HepG2 (cell line): Measurements from ENCODE around the gene PKLR. TPM values are rescaled to one million over a fixed set of nuclear protein-coding genes. Genes with fewer than 3 reads are reported as not detected.

Experiments
- ARID4A ChIP-seq: sonication (generic); formaldehyde crosslinking; IDR thresholded peaks from 2 replicates; pipeline ENCODE4 v1.5.0; 2020; ENCODE audit warnings: mild to moderate bottlenecking, missing genetic modification reagents, borderline replicate concordance
- CBX1 ChIP-seq: IDR thresholded peaks from one replicate; pipeline ENCODE4 v1.6.1; 2016; ENCODE audit warnings: antibody characterized with exemption, low read depth
- CREBL2 ChIP-seq: sonication (generic); formaldehyde crosslinking; IDR thresholded peaks from 2 replicates; pipeline ENCODE4 v1.8.1; 2023; ENCODE audit warnings: missing genetic modification reagents, mild to moderate bottlenecking, borderline replicate concordance
- DNMT1 ChIP-seq: sonication (generic); formaldehyde crosslinking; IDR thresholded peaks from 2 replicates; pipeline ENCODE4 v1.5.1; 2020; ENCODE audit warnings: mild to moderate bottlenecking, missing genetic modification reagents
- ESRRA ChIP-seq: sonication (generic); formaldehyde crosslinking; IDR thresholded peaks from 2 replicates; pipeline ENCODE4 v1.5.1; 2020; ENCODE audit warnings: mild to moderate bottlenecking, low read depth, missing genetic modification reagents
- FOXC1 ChIP-seq: sonication (generic); formaldehyde crosslinking; IDR thresholded peaks from 2 replicates; pipeline ENCODE4 v1.8.0; 2022; ENCODE audit warnings: mild to moderate bottlenecking, missing genetic modification reagents, borderline replicate concordance
- HNRNPH1 ChIP-seq: fragments of 200-400 bp; formaldehyde crosslinking; optimal IDR thresholded peaks from 2 replicates; pipeline ENCODE3; 2017; ENCODE audit warnings: mild to moderate bottlenecking, low read depth, low read length
- IKZF4 ChIP-seq: sonication (generic); formaldehyde crosslinking; IDR thresholded peaks from 2 replicates; pipeline ENCODE4 v1.5.1; 2020; ENCODE audit warnings: borderline replicate concordance, mild to moderate bottlenecking, low read depth, missing genetic modification reagents; ENCODE audit errors: not compliant biosample characterization
- IRX3 ChIP-seq: sonication (generic); formaldehyde crosslinking; IDR thresholded peaks from 2 replicates; pipeline ENCODE4 v1.8.1; 2023; ENCODE audit warnings: mild to moderate bottlenecking, low read depth, missing genetic modification reagents, borderline replicate concordance
- KDM5B ChIP-seq: sonication (generic); formaldehyde crosslinking; IDR thresholded peaks from 2 replicates; pipeline ENCODE4 v1.4.0; 2020; ENCODE audit warnings: missing genetic modification reagents, mild to moderate bottlenecking, borderline replicate concordance
- MED8 ChIP-seq: sonication (generic); formaldehyde crosslinking; IDR thresholded peaks from 2 replicates; pipeline ENCODE4 v1.8.1; 2023; ENCODE audit warnings: mild to moderate bottlenecking, missing genetic modification reagents; ENCODE audit not compliant: insufficient replicate concordance
- MXD4 ChIP-seq: IDR thresholded peaks from 2 replicates; pipeline ENCODE4 v1.6.1; 2016; ENCODE audit warnings: mild to moderate bottlenecking, missing biosample characterization, missing genetic modification reagents
- PAX8 ChIP-seq: sonication (generic); formaldehyde crosslinking; IDR thresholded peaks from 2 replicates; pipeline ENCODE4 v1.8.0; 2022; ENCODE audit warnings: mild to moderate bottlenecking, missing genetic modification reagents, borderline replicate concordance
- SOX6 ChIP-seq, 2 experiments: fragments of 450-650 bp in 1 of 2; sonication (generic) in 1 of 2; formaldehyde crosslinking in 1 of 2; IDR thresholded peaks; 2 replicates each; pipeline versions ENCODE4 v1.4.0 to v1.6.1; 2017 to 2020; ENCODE audit warnings: antibody characterized with exemption in 1 of 2, mild to moderate bottlenecking in 1 of 2, missing genetic modification reagents in 1 of 2
- TMF1 ChIP-seq: sonication (generic); formaldehyde crosslinking; IDR thresholded peaks from 2 replicates; pipeline ENCODE4 v1.8.1; 2022; ENCODE audit warnings: low read depth, missing genetic modification reagents
- UBTF ChIP-seq: sonication (generic); formaldehyde crosslinking; IDR thresholded peaks from 2 replicates; pipeline ENCODE4 v1.4.0; 2020; ENCODE audit warnings: mild to moderate bottlenecking, missing genetic modification reagents
- ZEB1 ChIP-seq: IDR thresholded peaks from 2 replicates; pipeline ENCODE4 v1.6.1; 2012; ENCODE audit warnings: mild to moderate bottlenecking, low read depth, inconsistent platforms; ENCODE audit not compliant: insufficient replicate concordance
- ZSCAN5A ChIP-seq: sonication (generic); formaldehyde crosslinking; IDR thresholded peaks from 2 replicates; pipeline ENCODE4 v1.8.0; 2022; ENCODE audit warnings: mild to moderate bottlenecking, missing genetic modification reagents, borderline replicate concordance
- polyA plus RNA-seq, 8 experiments: library from polyadenylated mRNA; depleted of rRNA in 3 of 8; stranded (reverse) in 7 of 8; unstranded in 1 of 8; fragments of >200 nt; fragmentation: Illumina TruSeq in 4 of 8; extraction: Trizol in 4 of 8; gene quantifications; 2 replicates each; pipeline versions ENCODE4 v1.2.1 to v1.2.3, GENCODE V29; 2011 to 2016; ENCODE audit warnings: low read depth in 4 of 8, missing spikeins in 1 of 8, mixed read lengths in 1 of 8; ENCODE audit not compliant: insufficient read depth in 1 of 8
- total RNA-seq, 5 experiments: library from RNA; depleted of rRNA; stranded (reverse); fragments of >200 nt; fragmentation: Illumina TruSeq; extraction: Trizol; gene quantifications; 2 replicates each; pipeline ENCODE4 v1.2.3, GENCODE V29; 2016; ENCODE audit warnings: low read depth in 1 of 5

The PKLR gene
- total and polyA plus RNA-seq, 2 of the 13 experiments (the other 11 are each of a cell fraction or from before 2014, with no cell fraction given) = 10.3 to 29.3 TPM

- TF ChIP-seq IRX3 (CRISPR knock-in tag) (no peak), MXD4 (CRISPR knock-in tag) (no peak), CBX1 (peak; percentile 4), CREBL2 (no peak), HNRNPH1 (no peak), ZEB1 (no peak), DNMT1 (CRISPR knock-in tag) (no peak), ZSCAN5A (CRISPR knock-in tag) (no peak), IKZF4 (peak; percentile 57), FOXC1 (CRISPR knock-in tag) (no peak; the same call in 1 of the 2 replicates), UBTF (CRISPR knock-in tag) (peak; percentile 15; the same call in 1 of the 2 replicates), ARID4A (CRISPR knock-in tag) (peak; percentile 0; the same call in 1 of the 2 replicates), KDM5B (CRISPR knock-in tag) (0 out of 2 replicates have a peak, but pooled peaks have one; percentile 14), TMF1 (CRISPR knock-in tag) (no peak), SOX6 (IDR thresholded peaks at IDR 0.05) (no peak), SOX6 (CRISPR knock-in tag; IDR thresholded peaks at IDR 0.05) (no peak), MED8 (CRISPR knock-in tag) (peak; percentile 28), PAX8 (no peak), ESRRA (CRISPR knock-in tag) (no peak; the same call in 1 of the 2 replicates)
Observed at GRCh38 chr1:155324717-155325602, 23.7 kb upstream of the PKLR start (continued).
